GM18505 (cell line): Measurements from ENCODE around the gene MYO3B.
"Not testable (repeated sequence)": the region's sequence is repeated elsewhere in the genome, so short reads cannot be mapped to it uniquely, and the experiment has no call there.

ENCODE experiments used
- ATAC-seq: cut with Tn5 transposase; IDR thresholded peaks from one replicate; pipeline ENCODE4 v1.9.1; 2021; ENCODE audit not compliant: unreplicated experiment
- POLR2A ChIP-seq: IDR thresholded peaks from 4 replicates; pipeline ENCODE4 v1.6.1; 2011; ENCODE audit warnings: borderline replicate concordance; ENCODE audit not compliant: insufficient read depth, insufficient read length; ENCODE audit errors: extremely low read depth

Gene MYO3B

GRCh38 chr2:170212625-170213280, 34.8 kb downstream of the MYO3B start:
- ATAC-seq: no peak
- no peak for TF ChIP-seq POLR2A

- not testable (repeated sequence) for ATAC-seq
These were observed 35.3 kb downstream of the MYO3B start for GRCh38 chr2:170213281-170213625.

GRCh38 chr2:170213651-170214050, 35.7 kb downstream of the MYO3B start:
- no peak for TF ChIP-seq POLR2A
- ATAC-seq: no peak

GRCh38 chr2:170214309-170214948, 36.5 kb downstream of the MYO3B start:
- ATAC-seq: no peak
- TF ChIP-seq POLR2A: no peak

- ATAC-seq: no peak
- no peak for TF ChIP-seq POLR2A
These were observed 37.1 kb downstream of the MYO3B start for GRCh38 chr2:170215021-170215420.

GRCh38 chr2:170216428-170216827, 38.5 kb downstream of the MYO3B start:
- ATAC-seq: no peak
- TF ChIP-seq POLR2A: no peak

GRCh38 chr2:170216981-170217380, 39.0 kb downstream of the MYO3B start:
- no peak for ATAC-seq
- TF ChIP-seq POLR2A: no peak

- ATAC-seq: no peak
- no peak for TF ChIP-seq POLR2A
These were observed 39.9 kb downstream of the MYO3B start for GRCh38 chr2:170217778-170218251.

- TF ChIP-seq POLR2A: no peak
- ATAC-seq: no peak
These were observed 40.5 kb downstream of the MYO3B start for GRCh38 chr2:170218456-170218855.

GRCh38 chr2:170218931-170219330, 41.0 kb downstream of the MYO3B start:
- TF ChIP-seq POLR2A: no peak
- no peak for ATAC-seq

GRCh38 chr2:170221317-170222288, 43.7 kb downstream of the MYO3B start:
- ATAC-seq: no peak
- TF ChIP-seq POLR2A: no peak

- TF ChIP-seq POLR2A: no peak
- no peak for ATAC-seq
These were observed 44.4 kb downstream of the MYO3B start for GRCh38 chr2:170222298-170222697.

- ATAC-seq: no peak
- TF ChIP-seq POLR2A: no peak
These were observed 44.9 kb downstream of the MYO3B start for GRCh38 chr2:170222842-170223241.

GRCh38 chr2:170224692-170225294, 46.8 kb downstream of the MYO3B start:
- ATAC-seq: no peak
- TF ChIP-seq POLR2A: no peak

- no peak for ATAC-seq
- TF ChIP-seq POLR2A: no peak
These were observed 48.3 kb downstream of the MYO3B start for GRCh38 chr2:170226216-170226615.
